Peyer's patch (tissue), 4 donors: ENCODE measurements around the gene PLCXD1. TPM values are rescaled to one million over a fixed set of nuclear protein-coding genes. Genes with fewer than 3 reads are reported as not detected.
"Not testable (repeated sequence)": the region's sequence is repeated elsewhere in the genome, so short reads cannot be mapped to it uniquely, and the experiment has no call there.

ENCODE experiments used
- DNase-seq, 3 donors: peaks; one replicate each; pipeline ENCODE4 v3.0.0-alpha.2; 2017 to 2019
- H3K27ac ChIP-seq, 4 donors: fragments of 200-600 bp; sonication (generic); one replicate each; pipeline ENCODE4 v1.5.1; 2016 to 2019
- H3K27me3 ChIP-seq, 2 donors: fragments of 200-600 bp; sonication (generic); one replicate each; pipeline ENCODE4 v1.5.1; 2019
- H3K36me3 ChIP-seq, 3 donors: fragments of 200-600 bp; sonication (generic); one replicate each; pipeline ENCODE4 v1.5.1; 2016 to 2019
- H3K4me1 ChIP-seq, 4 donors: fragments of 200-600 bp; sonication (generic); one replicate each; pipeline ENCODE4 v1.5.1; 2016 to 2019
- H3K4me3 ChIP-seq, 4 donors: fragments of 200-600 bp; sonication (generic); 1 replicate in 3 of 4; 2 replicates in 1 of 4; pipeline ENCODE4 v1.5.1; 2016 to 2019; ENCODE audit warnings: mild to moderate bottlenecking in 1 of 4
- H3K9me3 ChIP-seq, 4 donors: fragments of 200-600 bp; sonication (generic); one replicate each; pipeline ENCODE4 v1.5.1; 2016 to 2019; ENCODE audit warnings: mild to moderate bottlenecking in 1 of 4
- CTCF ChIP-seq, 6 experiments: fragments of 450-650 bp in 4 of 6; fragments of 200-600 bp in 2 of 6; sonication (generic) in 1 of 6; IDR thresholded peaks; one replicate each; pipeline ENCODE4 v1.5.1; 2017 to 2019; ENCODE audit warnings: antibody characterized with exemption in 6 of 6, mild to moderate bottlenecking in 3 of 6, moderate library complexity in 1 of 6
- POLR2A ChIP-seq, 2 donors: fragments of 450-650 bp; IDR thresholded peaks; one replicate each; pipeline ENCODE4 v1.5.1; 2017; ENCODE audit warnings: antibody characterized with exemption in 2 of 2, mild to moderate bottlenecking in 2 of 2, moderate library complexity in 2 of 2
- total RNA-seq, 4 donors: library from RNA; depleted of rRNA; stranded (reverse); fragments of >200 nt; gene quantifications; one replicate each; pipeline ENCODE4 v1.1.0, GENCODE V29; 2016

Gene PLCXD1
- total RNA-seq, 4 donors from 2014 or later: 12.7 to 73.4 (median 18.9) TPM

- Histone ChIP-seq H3K27me3 (no peaks in the 10 kb centered on the region), H3K9me3 (no peaks in the 10 kb centered on the region), H3K27ac (no peak overlapping the region), H3K4me1 (no peaks in the 10 kb centered on the region), H3K36me3 (no peaks in the 10 kb centered on the region), H3K4me3 (no peak overlapping the region)
- TF ChIP-seq CTCF (IDR thresholded peaks at IDR 0.05) (no peak), POLR2A (IDR thresholded peaks at IDR 0.05) (no peak)
- DNase-seq: no peak
These were observed 28.3 kb upstream of the PLCXD1 start for GRCh38 chrX:252957-253291.

GRCh38 chrX:253451-254297 is 27.5 kb upstream of the PLCXD1 start:
- Histone ChIP-seq H3K36me3 (no peaks in the 10 kb centered on the region), H3K4me3 (no peak overlapping the region), H3K9me3 (no peaks in the 10 kb centered on the region), H3K27me3 (no peaks in the 10 kb centered on the region), H3K27ac (no peak overlapping the region), H3K4me1 (no peaks in the 10 kb centered on the region)
- no peak for TF ChIP-seq POLR2A (IDR thresholded peaks at IDR 0.05)
- no peak for TF ChIP-seq CTCF (IDR thresholded peaks at IDR 0.05)
- no peak for DNase-seq

GRCh38 chrX:254630-255215 is 26.5 kb upstream of the PLCXD1 start:
- Histone ChIP-seq H3K27me3 (no peaks in the 10 kb centered on the region), H3K36me3 (no peaks in the 10 kb centered on the region), H3K4me1 (no peaks in the 10 kb centered on the region), H3K9me3 (no peaks in the 10 kb centered on the region), H3K4me3 (no peak overlapping the region), H3K27ac (no peak overlapping the region)
- TF ChIP-seq POLR2A (IDR thresholded peaks at IDR 0.05): no peak
- TF ChIP-seq CTCF (IDR thresholded peaks at IDR 0.05): no peak
- peak in 1 of 3 donors; percentile 43 for DNase-seq

GRCh38 chrX:255923-256331 is 25.3 kb upstream of the PLCXD1 start:
- H3K9me3 ChIP-seq: no peaks in the 10 kb centered on the region
- H3K4me3 ChIP-seq: no peak overlapping the region
- H3K27me3 ChIP-seq: no peaks in the 10 kb centered on the region
- no peaks in the 10 kb centered on the region for H3K4me1 ChIP-seq
- peak in 1 of 3 donors; percentile 6 for DNase-seq
- no peak for TF ChIP-seq POLR2A (IDR thresholded peaks at IDR 0.05)
- TF ChIP-seq CTCF (IDR thresholded peaks at IDR 0.05): no peak
- no peak overlapping the region for H3K27ac ChIP-seq
- no peaks in the 10 kb centered on the region for H3K36me3 ChIP-seq

GRCh38 chrX:257054-257453 is 24.1 kb upstream of the PLCXD1 start:
- not testable (repeated sequence) for H3K36me3 ChIP-seq

GRCh38 chrX:257681-258289 is 23.4 kb upstream of the PLCXD1 start:
- Histone ChIP-seq H3K9me3 (no peaks in the 10 kb centered on the region), H3K36me3 (no peaks in the 10 kb centered on the region), H3K4me1 (peaks cover 0 to 8% (median 0%) of the 10 kb centered on the region in 4 donors), H3K4me3 (no peak overlapping the region), H3K27ac (no peak overlapping the region), H3K27me3 (no peaks in the 10 kb centered on the region)
- no peak for TF ChIP-seq CTCF (IDR thresholded peaks at IDR 0.05)
- no peak for TF ChIP-seq POLR2A (IDR thresholded peaks at IDR 0.05)
- DNase-seq: peak in 1 of 3 donors; percentile 14

More at GRCh38 chrX:257054-257453, 24.1 kb upstream of the PLCXD1 start:
- H3K27me3 ChIP-seq, H3K4me3 ChIP-seq, H3K9me3 ChIP-seq, H3K27ac ChIP-seq, DNase-seq, H3K4me1 ChIP-seq: not testable (repeated sequence)
